Measurements from ENCODE around the gene LOXL4.

DNA sequence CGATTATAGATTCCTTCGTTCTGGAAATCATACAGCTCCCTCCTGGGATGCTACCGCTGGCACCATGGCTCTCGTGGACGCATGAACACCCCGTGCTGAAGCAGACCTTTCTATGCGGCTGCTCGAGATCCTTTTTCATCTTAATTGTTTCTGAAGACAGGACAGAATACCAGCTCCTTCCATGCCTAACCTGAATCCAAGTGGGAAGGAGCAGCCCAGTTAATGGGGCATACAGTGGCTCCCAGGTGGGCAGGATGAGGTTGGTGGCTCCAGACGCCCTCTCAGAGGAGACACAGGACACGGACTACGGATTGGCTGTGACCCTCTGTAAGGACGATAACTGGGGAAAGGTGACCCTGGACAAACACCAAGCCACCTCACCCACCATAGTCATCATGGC, 18.4 kb upstream of the LOXL4 start:
- TF ChIP-seq, protein P1, sequence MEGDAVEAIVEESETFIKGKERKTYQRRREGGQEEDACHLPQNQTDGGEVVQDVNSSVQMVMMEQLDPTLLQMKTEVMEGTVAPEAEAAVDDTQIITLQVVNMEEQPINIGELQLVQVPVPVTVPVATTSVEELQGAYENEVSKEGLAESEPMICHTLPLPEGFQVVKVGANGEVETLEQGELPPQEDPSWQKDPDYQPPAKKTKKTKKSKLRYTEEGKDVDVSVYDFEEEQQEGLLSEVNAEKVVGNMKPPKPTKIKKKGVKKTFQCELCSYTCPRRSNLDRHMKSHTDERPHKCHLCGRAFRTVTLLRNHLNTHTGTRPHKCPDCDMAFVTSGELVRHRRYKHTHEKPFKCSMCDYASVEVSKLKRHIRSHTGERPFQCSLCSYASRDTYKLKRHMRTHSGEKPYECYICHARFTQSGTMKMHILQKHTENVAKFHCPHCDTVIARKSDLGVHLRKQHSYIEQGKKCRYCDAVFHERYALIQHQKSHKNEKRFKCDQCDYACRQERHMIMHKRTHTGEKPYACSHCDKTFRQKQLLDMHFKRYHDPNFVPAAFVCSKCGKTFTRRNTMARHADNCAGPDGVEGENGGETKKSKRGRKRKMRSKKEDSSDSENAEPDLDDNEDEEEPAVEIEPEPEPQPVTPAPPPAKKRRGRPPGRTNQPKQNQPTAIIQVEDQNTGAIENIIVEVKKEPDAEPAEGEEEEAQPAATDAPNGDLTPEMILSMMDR (IDR thresholded peaks at IDR 0.05 in 2 of 3, conservative IDR thresholded peaks at IDR 0.05 in 1 of 3; ENCODE audit: borderline replicate concordance in 1 of 3, insufficient read depth in 1 of 3, low read depth in 2 of 3, low read length in 2 of 3): no peak
- TF ChIP-seq EZH2phosphoT487 (IDR thresholded peaks at IDR 0.05; ENCODE audit: borderline replicate concordance) (no peak), EZH2 (IDR thresholded peaks at IDR 0.05) (no peak), SIN3A (IDR thresholded peaks at IDR 0.05; ENCODE audit: low read depth) (no peak), CEBPB (IDR thresholded peaks at IDR 0.05; ENCODE audit: low read depth) (no peak), POLR2A (IDR thresholded peaks at IDR 0.05; ENCODE audit: borderline replicate concordance, extremely low read depth, insufficient read depth, insufficient read length) (no peak), TCF7L2 (IDR thresholded peaks at IDR 0.05; ENCODE audit: borderline replicate concordance, extremely low read depth, insufficient read depth, insufficient read length) (no peak), FOSL1 (IDR thresholded peaks at IDR 0.05; ENCODE audit: low read depth) (no peak)
- TF ChIP-seq, protein P2, sequence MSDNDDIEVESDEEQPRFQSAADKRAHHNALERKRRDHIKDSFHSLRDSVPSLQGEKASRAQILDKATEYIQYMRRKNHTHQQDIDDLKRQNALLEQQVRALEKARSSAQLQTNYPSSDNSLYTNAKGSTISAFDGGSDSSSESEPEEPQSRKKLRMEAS (IDR thresholded peaks at IDR 0.05): no peak
